Transverse colon (tissue), 4 donors: ENCODE measurements around the gene RAP1GAP2. TPM values are rescaled to one million over a fixed set of nuclear protein-coding genes. Genes with fewer than 3 reads are reported as not detected.

ENCODE experiments used
- DNase-seq: peaks from one replicate; pipeline ENCODE4 v3.0.0-alpha.2; 2019
- H3K27ac ChIP-seq, 4 donors: fragments of 200-600 bp; sonication (generic); 2 replicates each; pipeline ENCODE4 v1.5.1; 2016 to 2018; ENCODE audit warnings: inconsistent platforms in 4 of 4
- H3K27me3 ChIP-seq: fragments of 200-600 bp; sonication (generic); 2 replicates; pipeline ENCODE4 v1.5.1; 2017; ENCODE audit warnings: inconsistent platforms
- H3K36me3 ChIP-seq, 4 donors: fragments of 200-600 bp; sonication (generic); 2 replicates each; pipeline ENCODE4 v1.5.1; 2017 to 2019; ENCODE audit warnings: inconsistent platforms in 4 of 4
- H3K4me1 ChIP-seq, 4 donors: fragments of 200-600 bp; sonication (generic); 2 replicates each; pipeline ENCODE4 v1.5.1; 2017 to 2020; ENCODE audit warnings: inconsistent platforms in 4 of 4
- H3K4me3 ChIP-seq, 4 donors: fragments of 200-600 bp; sonication (generic); 1 replicate in 1 of 4; 2 replicates in 3 of 4; pipeline versions ENCODE4 v1.5.1 to v1.6.1; 2017 to 2019; ENCODE audit warnings: inconsistent platforms in 4 of 4
- H3K9me3 ChIP-seq, 2 donors: fragments of 200-600 bp; sonication (generic); 2 replicates each; pipeline ENCODE4 v1.5.1; 2017 to 2019; ENCODE audit warnings: inconsistent platforms in 2 of 2
- CTCF ChIP-seq, 5 experiments: fragments of 200-600 bp in 3 of 5; fragments of 450-650 bp in 2 of 5; sonication (generic) in 3 of 5; IDR thresholded peaks; 1 replicate in 2 of 5; 2 replicates in 3 of 5; pipeline ENCODE4 v1.5.1; 2016 to 2017; ENCODE audit warnings: antibody characterized with exemption in 5 of 5, inconsistent platforms in 3 of 5, mild to moderate bottlenecking in 2 of 5, moderate library complexity in 1 of 5
- EP300 ChIP-seq: sonication (generic); formaldehyde crosslinking; IDR thresholded peaks from one replicate; pipeline ENCODE4 v1.6.1; 2017; ENCODE audit warnings: antibody characterized with exemption, low read depth
- POLR2A ChIP-seq: fragments of 450-650 bp; IDR thresholded peaks from one replicate; pipeline ENCODE4 v1.6.1; 2016; ENCODE audit warnings: antibody characterized with exemption, mild to moderate bottlenecking, moderate library complexity
- POLR2AphosphoS5 ChIP-seq, 3 donors: sonication (generic); formaldehyde crosslinking; IDR thresholded peaks; one replicate each; pipeline ENCODE4 v1.6.1; 2016; ENCODE audit warnings: antibody characterized with exemption in 3 of 3
- WGBS, 2 donors: methylation state at CpG; one replicate each; pipeline ENCODE4 v1.1.5; 2018; ENCODE audit warnings: low coverage in 1 of 2; 5-methylcytosine and 5-hydroxymethylcytosine counted together
- in situ Hi-C, 4 donors: fragments of 200-750 bp; cut with MboI; loops; one replicate each; pipeline versions ENCODE4 v1.15.0 to v1.15.1; 2017; ENCODE audit warnings: low sequenced_read_pairs in 3 of 4, low pct_ligation_motif_present in 1 of 4, low pct_unique_long_range_greater_than_20kb in 1 of 4
- intact Hi-C: fragments of 100-400 bp; cut with DNase I; formaldehyde crosslinking; loops from one replicate; pipeline ENCODE4 v1.15.1; 2023; ENCODE audit warnings: low total_unique reads
- total RNA-seq, 4 donors: library from RNA; depleted of rRNA; stranded (reverse); fragments of >200 nt; gene quantifications; one replicate each; pipeline ENCODE4 v1.1.0, GENCODE V29; 2016

The RAP1GAP2 gene
- total RNA-seq, 4 donors from 2014 or later = 23.0 to 39.6 (median 33.9) TPM

- Histone ChIP-seq H3K4me1 (peaks cover 0 to 5% (median under 1%) of the 10 kb centered on the region in 4 donors), H3K9me3 (no peaks in the 10 kb centered on the region), H3K27ac (no peak overlapping the region), H3K36me3 (no peaks in the 10 kb centered on the region), H3K4me3 (no peak overlapping the region), H3K27me3 (no peaks in the 10 kb centered on the region)
- in situ Hi-C loops (no loop called here), intact Hi-C loops (no loop called here)
- DNase-seq = no peak
- no peak for TF ChIP-seq POLR2A
- no peak for TF ChIP-seq CTCF (IDR thresholded peaks at IDR 0.05)
- TF ChIP-seq EP300 = no peak
- TF ChIP-seq POLR2AphosphoS5 (IDR thresholded peaks at IDR 0.05) = no peak
- 83 to 87% methylated on average over 7 to 9 of the region's 9 CpGs for WGBS, 2 donors
Observed at GRCh38 chr17:2978116-2978515, 181.9 kb downstream of the RAP1GAP2 start.

- peaks cover 0 to 4% (median 0%) of the 10 kb centered on the region in 4 donors for H3K36me3 ChIP-seq
- WGBS, 2 donors = 86 to 95% methylated on average over 2 of the region's 2 CpGs
- intact Hi-C loops = no loop called here
- TF ChIP-seq CTCF (IDR thresholded peaks at IDR 0.05) (no peak), POLR2A (no peak)
- no peak overlapping the region for H3K4me3 ChIP-seq
- H3K4me1 ChIP-seq = peaks cover 0 to 5% (median 2%) of the 10 kb centered on the region in 4 donors
- no peaks in the 10 kb centered on the region for H3K9me3 ChIP-seq
- H3K27ac ChIP-seq = no peak overlapping the region
- H3K27me3 ChIP-seq = no peaks in the 10 kb centered on the region
- DNase-seq = no peak
- in situ Hi-C loops = no loop called here
Observed at GRCh38 chr17:2978991-2979390, 182.8 kb downstream of the RAP1GAP2 start.

- peaks cover 0 to 5% (median 2%) of the 10 kb centered on the region in 4 donors for H3K4me1 ChIP-seq
- TF ChIP-seq EP300 (no peak), POLR2A (no peak), POLR2AphosphoS5 (IDR thresholded peaks at IDR 0.05) (no peak), CTCF (IDR thresholded peaks at IDR 0.05) (no peak)
- intact Hi-C loops = no loop called here
- no peaks in the 10 kb centered on the region for H3K27me3 ChIP-seq
- in situ Hi-C loops = no loop called here
- no peak overlapping the region for H3K27ac ChIP-seq
- no peaks in the 10 kb centered on the region for H3K9me3 ChIP-seq
- DNase-seq = no peak
- peaks cover 0 to 5% (median 0%) of the 10 kb centered on the region in 4 donors for H3K36me3 ChIP-seq
- H3K4me3 ChIP-seq = no peak overlapping the region
- WGBS, 2 donors = 90 to 100% methylated on average over 1 to 13 of the region's 13 CpGs
Observed at GRCh38 chr17:2980211-2980903, 184.1 kb downstream of the RAP1GAP2 start.

GRCh38 chr17:2980904-2981246 is 184.6 kb downstream of the RAP1GAP2 start:
- peaks cover 0 to 5% (median 2%) of the 10 kb centered on the region in 4 donors for H3K4me1 ChIP-seq
- H3K36me3 ChIP-seq = peaks cover 0 to 10% (median 0%) of the 10 kb centered on the region in 4 donors
- no peak overlapping the region for H3K27ac ChIP-seq
- H3K9me3 ChIP-seq = no peaks in the 10 kb centered on the region
- no peaks in the 10 kb centered on the region for H3K27me3 ChIP-seq
- in situ Hi-C loops (no loop called here), intact Hi-C loops (no loop called here)
- DNase-seq = no peak
- 63 to 91% methylated on average over 2 to 8 of the region's 8 CpGs for WGBS, 2 donors
- H3K4me3 ChIP-seq = no peak overlapping the region
- TF ChIP-seq EP300 (no peak), CTCF (IDR thresholded peaks at IDR 0.05) (no peak), POLR2A (no peak)
